Subcutaneous adipose tissue (tissue), 4 donors: Measurements from ENCODE around the gene SSUH2. TPM values are rescaled to one million over a fixed set of nuclear protein-coding genes. Genes with fewer than 3 reads are reported as not detected.

Experiments used
- CTCF ChIP-seq: fragments of 450-650 bp; IDR thresholded peaks from one replicate; pipeline ENCODE4 v1.5.1; 2016; ENCODE audit warnings: low read depth, mild to moderate bottlenecking, control low read depth, antibody characterized with exemption, moderate library complexity
- total RNA-seq, 4 donors: library from RNA; depleted of rRNA; stranded (reverse); fragments of >200 nt; gene quantifications; one replicate each; pipeline ENCODE4 v1.1.0, GENCODE V29; 2016

SSUH2 gene
- total RNA-seq, 4 donors from 2014 or later = 0.98 to 2.1 TPM; not detected in 2

DNA sequence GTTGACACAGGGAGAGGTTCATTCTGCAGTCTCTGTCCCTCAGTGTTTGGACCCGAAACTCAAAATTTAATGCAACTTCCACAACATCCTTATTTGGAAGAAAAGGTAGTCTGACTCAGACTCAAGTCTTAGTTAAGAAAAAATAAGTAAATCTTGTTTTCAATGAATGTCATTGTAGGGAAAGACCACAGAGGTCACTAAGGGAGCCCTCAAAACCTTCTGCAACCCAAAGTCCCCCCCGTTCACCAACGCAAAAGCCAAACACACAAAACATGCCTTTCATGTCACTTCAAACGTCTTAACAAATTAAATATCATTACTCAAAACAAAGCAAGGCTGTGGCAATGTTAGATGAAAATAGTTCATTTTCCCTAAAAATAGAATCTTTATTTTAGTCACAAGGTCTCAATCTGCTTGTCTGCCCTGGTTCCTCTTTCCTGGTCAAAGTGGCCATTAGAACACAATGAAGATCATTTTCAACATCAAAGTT lies 20.9 kb upstream of the SSUH2 start:
- TF ChIP-seq CTCF = no peak

GRCh38 chr3:8663177-8664061 lies 18.8 kb upstream of the SSUH2 start:
- TF ChIP-seq CTCF = no peak

DNA sequence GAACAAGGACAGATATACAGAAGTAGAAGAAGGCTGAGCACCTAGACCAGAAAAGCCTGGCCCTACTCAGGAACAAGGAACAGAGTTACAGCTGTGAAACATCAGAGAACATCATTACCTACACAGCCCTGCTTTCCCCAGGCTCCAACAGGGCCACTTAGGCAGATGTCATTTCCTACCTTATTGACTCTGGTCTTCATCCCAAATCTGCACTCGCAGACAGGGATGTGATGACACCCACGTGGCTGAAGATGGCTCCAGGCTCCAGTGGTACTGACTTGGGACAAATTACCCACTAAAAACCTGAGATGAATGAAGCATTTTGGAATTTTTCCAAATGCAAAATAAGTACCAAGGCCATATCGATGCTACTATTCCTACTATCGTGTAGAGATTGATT lies 18.0 kb upstream of the SSUH2 start:
- no peak for TF ChIP-seq CTCF

GRCh38 chr3:8660175-8661118 lies 15.8 kb upstream of the SSUH2 start:
- TF ChIP-seq CTCF = no peak

DNA sequence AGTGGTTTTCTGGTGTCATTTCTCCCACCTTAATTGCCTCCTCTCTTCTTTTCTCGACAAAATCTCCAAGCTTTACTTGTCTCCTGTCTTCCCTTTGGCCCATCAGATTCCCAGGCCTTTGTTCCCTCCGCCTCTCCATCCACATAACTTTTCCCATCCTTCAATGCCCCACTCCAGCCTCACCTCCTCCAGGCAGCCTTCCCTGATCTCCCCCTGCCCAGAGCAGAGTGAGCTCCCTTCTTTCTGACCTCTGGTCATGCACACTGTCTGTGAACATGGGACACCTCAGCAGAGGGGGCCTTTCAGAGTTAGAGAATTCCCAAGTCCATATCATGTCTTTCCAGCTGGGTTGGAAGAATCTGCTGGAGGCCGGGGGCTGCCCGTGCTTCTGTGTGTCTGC lies 14.6 kb upstream of the SSUH2 start:
- TF ChIP-seq CTCF = no peak

DNA sequence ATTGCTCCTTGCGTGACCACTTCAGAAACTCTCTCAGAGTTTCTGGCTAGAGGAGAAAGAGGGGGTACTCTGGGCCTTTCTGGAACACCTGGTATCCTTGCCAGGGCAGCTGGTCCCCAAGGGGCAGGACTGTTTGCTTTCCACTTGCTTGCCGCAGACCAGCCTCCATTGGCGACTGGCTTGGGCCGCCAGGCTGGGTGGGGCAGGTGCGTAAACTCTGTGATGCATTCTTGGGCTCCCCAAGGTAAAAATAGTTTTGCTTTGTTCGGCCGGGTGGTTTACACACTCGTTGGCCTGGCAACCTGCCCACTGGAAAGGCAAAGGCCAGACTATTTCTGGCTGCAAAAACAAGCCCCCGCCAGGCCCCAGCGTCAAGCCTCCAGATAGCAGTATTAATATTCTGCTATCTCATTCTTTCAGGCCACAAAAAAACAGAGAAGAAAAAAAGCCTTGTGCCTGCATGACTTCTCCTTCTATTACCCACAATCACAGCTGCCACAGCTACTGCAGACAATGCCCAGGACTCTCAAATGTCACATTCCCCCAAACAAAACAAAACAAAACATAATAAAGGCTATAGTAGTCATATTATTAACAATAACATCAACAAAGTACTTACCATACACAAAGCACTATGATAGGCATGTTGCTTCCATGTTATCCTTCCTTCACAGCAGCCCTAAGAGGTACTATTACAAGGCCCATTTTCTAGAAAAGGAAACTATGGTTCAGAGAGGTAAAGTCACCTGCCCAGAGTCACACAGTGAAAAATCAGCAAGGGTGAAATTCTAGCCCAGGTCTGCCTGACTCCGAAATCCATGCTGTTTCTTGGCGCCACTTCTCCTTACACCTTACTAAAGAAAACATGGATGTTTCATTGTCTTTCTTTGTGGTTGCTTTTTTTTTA lies 14.0 kb upstream of the SSUH2 start:
- TF ChIP-seq CTCF = no peak
